Glutamatergic neuron (in vitro differentiated cells): ENCODE results near the gene FBXO46. TPM values are rescaled to one million over a fixed set of nuclear protein-coding genes. Genes with fewer than 3 reads are reported as not detected.

ENCODE experiments used
- DNase-seq: peaks from one replicate; pipeline ENCODE4 v3.0.0; 2022
- H3K27ac Mint-ChIP-seq: one replicate; pipeline ENCODE4 v1.8.0; 2020; ENCODE audit warnings: mild to moderate bottlenecking, mixed read lengths, inconsistent platforms; ENCODE audit not compliant: unreplicated experiment
- H3K27me3 Mint-ChIP-seq: one replicate; pipeline ENCODE4 v1.8.0; 2020; ENCODE audit warnings: mild to moderate bottlenecking, moderate library complexity, mixed read lengths, inconsistent platforms; ENCODE audit not compliant: unreplicated experiment
- H3K36me3 Mint-ChIP-seq: one replicate; pipeline ENCODE4 v1.8.0; 2020; ENCODE audit warnings: mild to moderate bottlenecking, mixed read lengths, inconsistent platforms; ENCODE audit not compliant: unreplicated experiment
- H3K4me1 Mint-ChIP-seq: one replicate; pipeline ENCODE4 v1.8.0; 2020; ENCODE audit warnings: mild to moderate bottlenecking, low read depth, mixed read lengths, inconsistent platforms; ENCODE audit not compliant: unreplicated experiment
- H3K4me3 Mint-ChIP-seq: one replicate; pipeline ENCODE4 v1.8.0; 2020; ENCODE audit warnings: mild to moderate bottlenecking, mixed read lengths, inconsistent platforms; ENCODE audit not compliant: unreplicated experiment
- H3K9me3 Mint-ChIP-seq: one replicate; pipeline ENCODE4 v1.8.0; 2020; ENCODE audit warnings: mild to moderate bottlenecking, moderate library complexity, mixed read lengths, inconsistent platforms; ENCODE audit not compliant: unreplicated experiment
- CTCF ChIP-seq: fragments of 200-600 bp; sonication (generic); IDR thresholded peaks from one replicate; pipeline ENCODE4 v1.5.0; 2021; ENCODE audit not compliant: partially characterized antibody, unreplicated experiment
- microRNA-seq: library from miRNA; unstranded; fragments of <30 nt; microRNA quantifications from one replicate; pipeline ENCODE4, GENCODE V29; 2020; ENCODE audit not compliant: unreplicated experiment
- total RNA-seq: library from RNA; stranded (reverse); fragmentation: NEBNext Ultra II Directional; extraction: Animal tissue kit (Norgen Biotek cat#: 25700); gene quantifications from one replicate; pipeline ENCODE4 v1.2.1, GENCODE V29; 2021; ENCODE audit not compliant: unreplicated experiment

FBXO46 gene
- total RNA-seq, 1 donor from 2014 or later, result 20.4 TPM

DNA sequence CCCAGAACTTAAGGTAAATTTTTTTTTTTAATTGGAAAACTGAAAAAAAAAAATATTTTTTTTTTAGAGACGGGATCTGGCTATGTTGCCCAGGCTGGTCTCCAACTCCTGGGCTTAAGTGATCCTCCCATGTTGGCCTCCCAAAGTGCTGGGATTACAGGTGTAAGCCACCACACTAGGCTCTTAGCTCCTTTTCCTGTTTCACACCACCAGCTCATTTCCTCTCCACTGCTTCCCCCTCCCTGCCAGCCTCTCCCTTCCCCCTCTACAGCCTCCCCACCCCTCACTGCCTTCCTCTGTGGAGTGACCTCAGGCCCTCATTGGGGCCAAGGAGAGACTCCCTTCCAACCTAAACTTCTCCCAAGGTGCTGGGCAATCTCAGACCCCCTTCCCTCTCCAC lies 66.9 kb downstream of the FBXO46 start:
- Mint-ChIP-seq H3K27me3 (peaks cover 9% of the 10 kb centered on the region), H3K36me3 (no peaks in the 10 kb centered on the region), H3K9me3 (peaks cover 7% of the 10 kb centered on the region), H3K4me3 (no peak overlapping the region), H3K27ac (no peak overlapping the region), H3K4me1 (peaks cover 17% of the 10 kb centered on the region)
- DNase-seq, result no peak
- TF ChIP-seq CTCF, result no peak

- Mint-ChIP-seq H3K27me3 (peaks cover 4% of the 10 kb centered on the region), H3K9me3 (no peaks in the 10 kb centered on the region), H3K36me3 (no peaks in the 10 kb centered on the region), H3K4me1 (peaks cover 7% of the 10 kb centered on the region), H3K27ac (no peak overlapping the region), H3K4me3 (no peak overlapping the region)
- no peak for DNase-seq
- no peak for TF ChIP-seq CTCF
These were observed 70.1 kb downstream of the FBXO46 start for GRCh38 chr19:45660636-45661035.

Small RNA genes lying within 50 kb of the gene (microRNA-seq; reads per million reads assigned to microRNA genes)
- gene MIR642A, result not detected
- not detected for gene MIR642B

Other genes with a start within 250 kb of the FBXO46 start
- gene RTN2, start 233.8 kb downstream of the FBXO46 start, total RNA-seq, result 179 TPM
- gene PPM1N, start 232.5 kb downstream of the FBXO46 start, total RNA-seq, result 6.6 TPM
- gene VASP, start 223.4 kb downstream of the FBXO46 start, total RNA-seq, result 73.6 TPM
- 10.5 TPM for gene OPA3, start 146.1 kb downstream of the FBXO46 start, total RNA-seq
- not detected for gene GPR4, start 128.7 kb downstream of the FBXO46 start, total RNA-seq
- gene EML2, start 91.5 kb downstream of the FBXO46 start, total RNA-seq, result 53.2 TPM
- gene GIPR, start 62.7 kb downstream of the FBXO46 start, total RNA-seq, result 36.4 TPM
- 264 TPM for gene SNRPD2, start 38.9 kb downstream of the FBXO46 start, total RNA-seq
- gene QPCTL, start 38.2 kb downstream of the FBXO46 start, total RNA-seq, result 2.6 TPM
- not detected for gene MEIOSIN, start 2.5 kb upstream of the FBXO46 start, total RNA-seq
- 2.0 TPM for gene SIX5, start 38.4 kb upstream of the FBXO46 start, total RNA-seq
- gene DMPK, start 51.6 kb upstream of the FBXO46 start, total RNA-seq, result 107 TPM
- 123 TPM for gene DMWD, start 61.9 kb upstream of the FBXO46 start, total RNA-seq
- 0.61 TPM for gene RSPH6A, start 84.4 kb upstream of the FBXO46 start, total RNA-seq
- 78.1 TPM for gene SYMPK, start 132.3 kb upstream of the FBXO46 start, total RNA-seq
- gene FOXA3, start 133.4 kb upstream of the FBXO46 start, total RNA-seq, result 1.0 TPM
- 19.2 TPM for gene IRF2BP1, start 155.2 kb upstream of the FBXO46 start, total RNA-seq
- 7.1 TPM for gene MYPOP, start 171.7 kb upstream of the FBXO46 start, total RNA-seq
- gene NANOS2, start 183.9 kb upstream of the FBXO46 start, total RNA-seq, result not detected
- gene NOVA2, start 243.0 kb upstream of the FBXO46 start, total RNA-seq, result 163 TPM